Adrenal gland (tissue), 5 donors: ENCODE results near the gene FUT9.

ENCODE experiments used
- CTCF ChIP-seq, 6 experiments: fragments of 450-650 bp in 4 of 6; fragments of 200-600 bp in 2 of 6; sonication (generic) in 1 of 6; IDR thresholded peaks; 1 replicate in 5 of 6; 2 replicates in 1 of 6; pipeline versions ENCODE4 v1.5.1 to v1.8.0; 2016 to 2021; ENCODE audit warnings: antibody characterized with exemption in 6 of 6, mild to moderate bottlenecking in 2 of 6, moderate library complexity in 1 of 6
- POLR2A ChIP-seq, 2 donors: fragments of 450-650 bp; IDR thresholded peaks; one replicate each; pipeline ENCODE4 v1.6.1; 2017; ENCODE audit warnings: antibody characterized with exemption in 2 of 2, mild to moderate bottlenecking in 2 of 2, moderate library complexity in 1 of 2
- donor health status: DM: no; HTN: no; CAD: no.

GRCh38 chr6:96246563-96246962 is 230.8 kb downstream of the FUT9 start:
- TF ChIP-seq CTCF (IDR thresholded peaks at IDR 0.05) (no peak), POLR2A (IDR thresholded peaks at IDR 0.05) (no peak)
